HG02938 (cell line): ENCODE results near the gene ETS1.

Source experiments
- ATAC-seq: cut with Tn5 transposase; IDR thresholded peaks from one replicate; pipeline ENCODE4 v1.9.1; 2021; ENCODE audit warnings: mild to moderate bottlenecking, moderate library complexity; ENCODE audit not compliant: unreplicated experiment

Gene ETS1

GRCh38 chr11:128587415-128587814, at the start of gene ETS1:
Gene ETS1 (minus strand): TSS chr11:128587558. CDS start chr11:128573130, 14,428 bp downstream.
- no peak for ATAC-seq

GRCh38 chr11:128634395-128634794, 47.0 kb upstream of the ETS1 start:
- no peak for ATAC-seq

- no peak for ATAC-seq
Measured at GRCh38 chr11:128633384-128633965, 46.1 kb upstream of the ETS1 start.

GRCh38 chr11:128632141-128632791, 44.9 kb upstream of the ETS1 start:
- ATAC-seq, result no peak

GRCh38 chr11:128630367-128631230, 43.2 kb upstream of the ETS1 start:
- peak; percentile 53 for ATAC-seq

GRCh38 chr11:128629516-128630106, 42.3 kb upstream of the ETS1 start:
- no peak for ATAC-seq

GRCh38 chr11:128628686-128629085, 41.3 kb upstream of the ETS1 start:
- peak; percentile 40 for ATAC-seq

- peak; percentile 17 for ATAC-seq
Measured at GRCh38 chr11:128628325-128628673, 40.9 kb upstream of the ETS1 start.

- ATAC-seq, result peak; percentile 45
Measured at GRCh38 chr11:128627666-128628324, 40.4 kb upstream of the ETS1 start.

- no peak for ATAC-seq
Measured at GRCh38 chr11:128626913-128627665, 39.7 kb upstream of the ETS1 start.

GRCh38 chr11:128625746-128626145, 38.4 kb upstream of the ETS1 start:
- ATAC-seq, result no peak

- no peak for ATAC-seq
Measured at GRCh38 chr11:128625326-128625725, 38.0 kb upstream of the ETS1 start.

- ATAC-seq, result peak; percentile 39
Measured at GRCh38 chr11:128624269-128625175, 37.2 kb upstream of the ETS1 start.

GRCh38 chr11:128623091-128623490, 35.7 kb upstream of the ETS1 start:
- ATAC-seq, result no peak

GRCh38 chr11:128621601-128622501, 34.5 kb upstream of the ETS1 start:
- no peak for ATAC-seq

GRCh38 chr11:128620309-128621100, 33.1 kb upstream of the ETS1 start:
- ATAC-seq, result no peak

GRCh38 chr11:128619540-128620308, 32.4 kb upstream of the ETS1 start:
- no peak for ATAC-seq
